WI38 (cell line): Measurements from ENCODE around the gene WDR12.
A peak's percentile ranks its signal among the peaks of the same experiment; 100 is the strongest.

Experiments used
- H3K4me3 ChIP-seq: 2 replicates; pipeline ENCODE4 v1.5.1; 2011; ENCODE audit warnings: low read depth, mild to moderate bottlenecking, control low read depth, low read length
- TF ChIP-seq, protein P1 (sequence below): IDR thresholded peaks from 2 replicates; pipeline ENCODE4 v1.5.1; 2012; ENCODE audit warnings: low read depth, mild to moderate bottlenecking, control low read depth, low read length

Gene WDR12

DNA sequence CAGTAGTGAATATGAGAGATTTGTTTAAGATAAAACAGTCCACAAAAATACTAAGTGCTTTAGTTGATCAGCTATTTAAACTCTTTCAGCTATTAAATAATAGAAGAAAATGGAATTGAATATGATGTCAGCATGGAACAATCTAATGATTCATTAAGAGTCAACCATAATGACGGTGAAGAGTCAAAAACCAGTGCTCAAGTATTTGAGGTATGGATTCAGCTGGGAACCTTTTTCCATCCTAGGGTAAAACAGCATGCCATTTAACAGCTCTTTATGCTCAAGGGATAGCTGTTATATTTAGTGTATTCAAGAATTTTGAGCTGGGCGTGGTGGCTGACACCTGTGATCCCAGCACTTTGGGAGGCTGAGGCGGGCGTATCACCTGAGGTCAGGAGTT is 30.3 kb upstream of the WDR12 start:
- TF ChIP-seq, protein P1, sequence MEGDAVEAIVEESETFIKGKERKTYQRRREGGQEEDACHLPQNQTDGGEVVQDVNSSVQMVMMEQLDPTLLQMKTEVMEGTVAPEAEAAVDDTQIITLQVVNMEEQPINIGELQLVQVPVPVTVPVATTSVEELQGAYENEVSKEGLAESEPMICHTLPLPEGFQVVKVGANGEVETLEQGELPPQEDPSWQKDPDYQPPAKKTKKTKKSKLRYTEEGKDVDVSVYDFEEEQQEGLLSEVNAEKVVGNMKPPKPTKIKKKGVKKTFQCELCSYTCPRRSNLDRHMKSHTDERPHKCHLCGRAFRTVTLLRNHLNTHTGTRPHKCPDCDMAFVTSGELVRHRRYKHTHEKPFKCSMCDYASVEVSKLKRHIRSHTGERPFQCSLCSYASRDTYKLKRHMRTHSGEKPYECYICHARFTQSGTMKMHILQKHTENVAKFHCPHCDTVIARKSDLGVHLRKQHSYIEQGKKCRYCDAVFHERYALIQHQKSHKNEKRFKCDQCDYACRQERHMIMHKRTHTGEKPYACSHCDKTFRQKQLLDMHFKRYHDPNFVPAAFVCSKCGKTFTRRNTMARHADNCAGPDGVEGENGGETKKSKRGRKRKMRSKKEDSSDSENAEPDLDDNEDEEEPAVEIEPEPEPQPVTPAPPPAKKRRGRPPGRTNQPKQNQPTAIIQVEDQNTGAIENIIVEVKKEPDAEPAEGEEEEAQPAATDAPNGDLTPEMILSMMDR, result no peak
- no peak overlapping the region for H3K4me3 ChIP-seq

- no peak overlapping the region for H3K4me3 ChIP-seq
- TF ChIP-seq, protein P1, result no peak
Observed at GRCh38 chr2:202938960-202939359, 27.5 kb upstream of the WDR12 start.

DNA sequence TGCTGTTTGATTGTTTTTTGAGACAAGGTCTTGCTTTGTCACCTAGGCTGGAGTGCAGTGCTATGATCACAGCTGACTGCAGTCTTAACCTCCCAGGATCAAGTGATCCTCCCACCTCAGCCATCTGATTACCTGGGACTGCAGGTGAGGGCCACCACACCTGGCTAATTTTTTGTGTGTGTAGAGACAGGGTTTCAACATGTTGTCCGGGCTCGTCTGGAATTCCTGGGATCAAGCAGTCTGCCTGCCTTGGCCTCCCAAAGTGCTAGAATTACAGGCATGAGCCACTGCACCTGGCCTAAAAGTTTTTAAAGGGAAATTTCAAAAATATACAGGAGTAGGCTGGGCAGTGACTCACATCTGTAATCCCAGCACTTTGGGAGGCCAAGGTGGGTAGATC is 23.0 kb upstream of the WDR12 start:
- TF ChIP-seq, protein P1, result no peak
- no peak overlapping the region for H3K4me3 ChIP-seq

GRCh38 chr2:202933958-202934357 is 22.5 kb upstream of the WDR12 start:
- TF ChIP-seq, protein P1, result no peak
- no peak overlapping the region for H3K4me3 ChIP-seq

DNA sequence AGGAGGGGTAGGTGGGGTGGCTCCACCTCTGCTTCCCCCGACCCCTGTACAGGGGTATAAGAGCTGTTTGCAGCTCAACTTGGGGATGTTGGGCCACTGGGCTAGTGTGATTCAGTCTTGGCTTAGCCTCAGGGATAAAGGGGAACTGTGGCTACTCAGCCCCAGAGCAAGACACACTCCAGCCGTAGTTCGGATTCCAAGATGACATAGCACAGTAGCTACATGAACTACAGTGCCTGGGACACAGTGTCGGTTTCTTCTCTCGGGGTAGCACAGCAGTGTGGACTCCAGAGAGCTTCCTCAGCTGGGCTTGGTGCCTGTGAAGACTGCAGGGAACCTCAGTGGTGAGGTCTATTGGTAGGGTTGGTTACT is 21.7 kb upstream of the WDR12 start:
- H3K4me3 ChIP-seq, result no peak overlapping the region
- TF ChIP-seq, protein P1, result no peak

DNA sequence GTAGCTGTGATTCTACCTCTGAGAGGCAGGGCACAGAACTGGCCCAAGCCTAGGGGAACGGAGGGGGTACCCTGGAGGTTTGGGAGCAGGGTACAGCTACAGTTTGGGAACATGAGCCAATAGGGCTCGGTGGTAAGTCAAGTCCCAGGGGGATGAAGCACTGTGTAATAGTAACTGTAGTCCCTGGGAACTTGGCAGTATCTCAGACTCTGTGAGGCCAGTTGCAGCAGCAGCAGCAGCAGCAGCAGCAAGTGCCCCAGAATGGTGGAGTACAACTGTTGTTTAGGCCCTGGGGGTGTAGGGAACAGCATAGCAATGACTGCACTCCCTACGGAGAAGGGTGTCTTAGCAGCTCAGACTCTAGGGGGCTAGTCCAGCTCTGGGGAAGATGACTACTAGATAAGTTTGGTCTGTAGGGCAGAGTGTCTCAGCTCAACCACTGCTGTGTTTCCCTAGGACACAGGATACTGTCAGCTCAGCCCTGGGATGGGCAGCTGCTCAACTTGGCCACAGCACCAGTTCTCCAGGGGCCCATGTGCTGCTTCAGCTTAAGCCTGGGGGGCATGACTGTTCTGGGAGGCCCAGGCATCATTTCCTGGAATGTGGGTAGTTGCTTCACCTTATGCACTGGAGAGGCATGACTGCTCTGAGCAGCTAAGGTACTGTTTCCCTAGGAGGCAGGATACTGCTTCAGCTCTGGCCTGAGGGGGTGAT is 21.1 kb upstream of the WDR12 start:
- no peak overlapping the region for H3K4me3 ChIP-seq
- TF ChIP-seq, protein P1, result no peak

DNA sequence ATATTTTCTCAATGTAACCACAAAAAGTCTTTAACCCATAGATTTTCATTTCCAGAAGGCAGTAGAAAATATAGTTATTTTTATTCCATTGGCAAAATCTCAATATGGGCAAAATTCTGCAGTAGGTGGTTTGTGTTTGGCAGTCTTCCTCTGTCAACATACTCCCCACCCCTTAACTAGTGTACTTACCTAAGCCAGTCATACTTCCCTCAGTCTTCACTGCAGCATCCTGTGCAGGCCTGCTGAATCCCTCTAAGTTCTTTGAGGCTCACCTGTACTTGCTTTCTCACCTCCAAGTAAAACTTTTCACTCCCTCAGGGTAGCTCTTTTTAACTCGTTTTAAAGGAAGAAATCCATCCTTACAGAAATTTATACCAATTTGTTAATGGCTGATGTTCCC is 7.4 kb upstream of the WDR12 start:
- TF ChIP-seq, protein P1, result no peak
- H3K4me3 ChIP-seq, result no peak overlapping the region

GRCh38 chr2:202912342-202913201 is 1.1 kb upstream of the WDR12 start:
- peak overlapping the region; percentile 96 for H3K4me3 ChIP-seq
